GM23338 (cell line): Measurements from ENCODE around the gene ODAM. TPM values are rescaled to one million over a fixed set of nuclear protein-coding genes. Genes with fewer than 3 reads are reported as not detected.

Experiments used
- ATAC-seq: fragments of 200-7000 bp; cut with Tn5 transposase; 3 replicates; pipeline ENCODE4 v1.9.1; 2020
- DNase-seq: peaks from one replicate; pipeline ENCODE4 v3.0.0-alpha.2; 2015; ENCODE audit warnings: low spot score
- H2AFZ ChIP-seq: fragments of 200-600 bp; sonication (generic); 2 replicates; pipeline ENCODE4 v1.8.0; 2016; ENCODE audit warnings: antibody characterized with exemption, mild to moderate bottlenecking, moderate library complexity
- H3F3A ChIP-seq: fragments of 200-600 bp; sonication (generic); replicated peaks from 2 replicates; pipeline ENCODE4 v1.8.0; 2017; ENCODE audit warnings: antibody characterized with exemption, mixed run types, low read depth
- H3K27ac ChIP-seq: fragments of 200-600 bp; sonication (generic); 2 replicates; pipeline ENCODE4 v1.6.1; 2016; ENCODE audit warnings: low read depth
- H3K27me3 ChIP-seq: fragments of 200-600 bp; sonication (generic); 2 replicates; pipeline ENCODE4 v1.8.0; 2016; ENCODE audit warnings: mild to moderate bottlenecking, mixed run types, moderate library complexity; ENCODE audit not compliant: insufficient read depth
- H3K36me3 ChIP-seq: fragments of 200-600 bp; sonication (generic); 2 replicates; pipeline ENCODE4 v1.8.0; 2016; ENCODE audit warnings: mild to moderate bottlenecking; ENCODE audit not compliant: insufficient read depth
- H3K4me1 ChIP-seq: fragments of 200-600 bp; sonication (generic); 2 replicates; pipeline ENCODE4 v1.8.0; 2016; ENCODE audit warnings: mild to moderate bottlenecking, moderate library complexity; ENCODE audit not compliant: insufficient read depth
- H3K4me2 ChIP-seq: fragments of 200-600 bp; sonication (generic); 2 replicates; pipeline ENCODE4 v1.7.1; 2017; ENCODE audit warnings: mixed run types
- H3K4me3 ChIP-seq: fragments of 200-600 bp; sonication (generic); 2 replicates; pipeline ENCODE4 v1.6.1; 2016; ENCODE audit warnings: mixed run types
- H3K79me2 ChIP-seq: fragments of 200-600 bp; sonication (generic); replicated peaks from 2 replicates; pipeline ENCODE4 v1.8.0; 2017; ENCODE audit warnings: mild to moderate bottlenecking; ENCODE audit not compliant: insufficient read depth
- H3K9me2 ChIP-seq: fragments of 200-600 bp; sonication (generic); 2 replicates; pipeline ENCODE4 v1.8.0; 2017; ENCODE audit not compliant: insufficient read depth
- H4K20me1 ChIP-seq: fragments of 200-600 bp; sonication (generic); replicated peaks from 2 replicates; pipeline ENCODE4 v1.8.0; 2017; ENCODE audit warnings: mild to moderate bottlenecking; ENCODE audit not compliant: insufficient read depth
- H3K27ac Mint-ChIP-seq: 2 replicates; pipeline ENCODE4 v1.8.0; 2020; ENCODE audit warnings: inconsistent platforms, mild to moderate bottlenecking, moderate library complexity, mixed read lengths
- H3K27me3 Mint-ChIP-seq: 3 replicates; pipeline ENCODE4 v1.8.0; 2022; ENCODE audit warnings: low read depth, mild to moderate bottlenecking, moderate library complexity, mixed read lengths, inconsistent platforms; ENCODE audit not compliant: insufficient read depth, poor library complexity
- H3K36me3 Mint-ChIP-seq: 3 replicates; pipeline ENCODE4 v1.8.0; 2021; ENCODE audit warnings: low read depth, mild to moderate bottlenecking, inconsistent platforms, moderate library complexity, mixed read lengths
- H3K4me1 Mint-ChIP-seq: 3 replicates; pipeline ENCODE4 v1.8.0; 2020; ENCODE audit warnings: mild to moderate bottlenecking, inconsistent platforms, mixed read lengths
- H3K4me3 Mint-ChIP-seq: 3 replicates; pipeline ENCODE4 v1.8.0; 2021; ENCODE audit warnings: moderate library complexity, mild to moderate bottlenecking, inconsistent platforms, mixed read lengths
- H3K9me3 Mint-ChIP-seq: 3 replicates; pipeline ENCODE4 v1.8.0; 2020; ENCODE audit warnings: moderate library complexity, mild to moderate bottlenecking, inconsistent platforms, mixed read lengths
- CREB1 ChIP-seq: fragments of 250-450 bp; sonication (Bioruptor Pico); IDR thresholded peaks from 2 replicates; pipeline ENCODE4 v1.5.0; 2020; ENCODE audit warnings: low read depth, mild to moderate bottlenecking, moderate library complexity
- EZH2 ChIP-seq: fragments of 200-600 bp; sonication (generic); IDR thresholded peaks from one replicate; pipeline ENCODE4 v1.8.0; 2017; ENCODE audit warnings: antibody characterized with exemption, mild to moderate bottlenecking, low read depth; ENCODE audit not compliant: unreplicated experiment
- EZH2phosphoT487 ChIP-seq: fragments of 200-600 bp; sonication (generic); IDR thresholded peaks from one replicate; pipeline ENCODE4 v1.8.1; 2018; ENCODE audit warnings: antibody characterized with exemption; ENCODE audit not compliant: unreplicated experiment
- JUNB ChIP-seq: IDR thresholded peaks from one replicate; pipeline ENCODE4 v1.6.1; 2016; ENCODE audit warnings: antibody characterized with exemption; ENCODE audit not compliant: unreplicated experiment
- NANOG ChIP-seq: IDR thresholded peaks from 2 replicates; pipeline ENCODE4 v1.6.1; 2016; ENCODE audit warnings: antibody characterized with exemption, borderline replicate concordance
- POLR2AphosphoS5 ChIP-seq: IDR thresholded peaks from 2 replicates; pipeline ENCODE4 v1.6.1; 2016; ENCODE audit warnings: antibody characterized with exemption, low read depth
- STAT1 ChIP-seq: IDR thresholded peaks from one replicate; pipeline ENCODE4 v1.6.1; 2016; ENCODE audit warnings: antibody characterized with exemption; ENCODE audit not compliant: unreplicated experiment
- ZNF114 ChIP-seq: fragments of 250-450 bp; sonication (Bioruptor Pico); IDR thresholded peaks from 2 replicates; pipeline ENCODE4 v1.5.0; 2020; ENCODE audit warnings: mild to moderate bottlenecking, moderate library complexity
- ZNF331 ChIP-seq: fragments of 250-450 bp; sonication (Bioruptor Pico); IDR thresholded peaks from 2 replicates; pipeline ENCODE4 v1.5.0; 2020; ENCODE audit warnings: low read depth, mild to moderate bottlenecking, moderate library complexity
- polyA plus RNA-seq: library from polyadenylated mRNA; unstranded; fragments of >200 nt; fragmentation: Nextera tagmentation; extraction: Ambion mirVana; gene quantifications from 2 replicates; pipeline ENCODE4 v1.2.1, GENCODE V29; 2016
- total RNA-seq: library from RNA; depleted of rRNA; stranded (reverse); fragments of >200 nt; shearing (Covaris generic); gene quantifications from 2 replicates; pipeline ENCODE4 v1.2.3, GENCODE V29; 2014
- TF ChIP-seq, protein P1 (sequence below): IDR thresholded peaks from 2 replicates; pipeline ENCODE4 v1.6.1; 2016; ENCODE audit warnings: antibody characterized with exemption
- TF ChIP-seq, protein P2 (sequence below), 2 experiments: fragments of 200-600 bp in 1 of 2; sonication (generic) in 1 of 2; conservative IDR thresholded peaks; 2 replicates each; pipeline versions ENCODE4 v1.5.1 to v1.6.1; 2016 to 2017; ENCODE audit warnings: antibody characterized with exemption in 2 of 2, low read depth in 2 of 2, mild to moderate bottlenecking in 2 of 2, moderate library complexity in 1 of 2
- TF ChIP-seq, protein P3 (sequence below): IDR thresholded peaks from one replicate; pipeline ENCODE4 v1.6.1; 2018; ENCODE audit warnings: antibody characterized with exemption; ENCODE audit not compliant: unreplicated experiment

The ODAM gene
- total and polyA plus RNA-seq, 2 experiments from 2014 or later: not detected

DNA sequence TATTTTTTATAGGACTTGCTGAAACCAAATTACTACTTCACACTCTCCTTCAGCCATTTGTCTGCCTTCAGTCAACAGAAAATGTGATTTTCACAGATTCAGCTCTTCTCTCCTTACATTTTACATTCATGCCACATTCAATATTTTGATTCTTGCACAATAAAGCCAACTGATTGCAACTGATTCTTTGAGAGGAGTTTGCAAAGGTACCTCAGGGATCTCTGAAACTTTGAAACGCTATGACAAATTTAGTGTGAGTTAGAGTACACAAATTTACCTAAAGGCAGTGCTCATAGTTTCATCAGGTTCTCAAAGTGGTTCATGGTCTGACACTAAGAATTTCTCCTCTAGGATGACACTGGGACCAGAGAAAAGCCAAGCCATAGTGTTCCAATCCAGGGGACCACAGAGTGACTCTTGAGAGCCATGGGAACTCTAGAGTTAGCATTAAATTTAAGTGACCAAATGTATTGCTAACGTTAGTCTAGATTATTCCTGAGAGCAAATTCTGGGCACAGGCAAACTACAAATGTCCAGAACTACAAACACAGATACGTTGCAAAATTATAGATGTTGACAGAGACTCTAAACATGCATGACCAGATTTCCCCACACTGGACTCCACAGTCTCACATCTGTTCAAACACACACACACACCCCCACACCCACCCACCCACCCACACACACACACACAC, 55.9 kb downstream of the ODAM start:
- Mint-ChIP-seq H3K4me3 (no peak overlapping the region), H3K9me3 (no peaks in the 10 kb centered on the region), H3K36me3 (no peaks in the 10 kb centered on the region), H3K27ac (no peak overlapping the region), H3K27me3 (no peaks in the 10 kb centered on the region), H3K4me1 (no peaks in the 10 kb centered on the region)
- no peaks in the 10 kb centered on the region for H4K20me1 ChIP-seq
- no peak overlapping the region for H2AFZ ChIP-seq
- H3K9me2 ChIP-seq: no peaks in the 10 kb centered on the region
- H3K36me3 ChIP-seq: no peaks in the 10 kb centered on the region
- no peak overlapping the region for H3K27ac ChIP-seq
- no peak for ATAC-seq
- no peaks in the 10 kb centered on the region for H3F3A ChIP-seq
- H3K27me3 ChIP-seq: no peaks in the 10 kb centered on the region
- H3K4me1 ChIP-seq: no peaks in the 10 kb centered on the region
- no peaks in the 10 kb centered on the region for H3K79me2 ChIP-seq
- H3K4me2 ChIP-seq: no peak overlapping the region
- H3K4me3 ChIP-seq: no peak overlapping the region
- DNase-seq: no peak
- TF ChIP-seq CREB1 (CRISPR knock-in tag): no peak
- no peak for TF ChIP-seq ZNF331 (CRISPR knock-in tag)
- TF ChIP-seq, protein P1, sequence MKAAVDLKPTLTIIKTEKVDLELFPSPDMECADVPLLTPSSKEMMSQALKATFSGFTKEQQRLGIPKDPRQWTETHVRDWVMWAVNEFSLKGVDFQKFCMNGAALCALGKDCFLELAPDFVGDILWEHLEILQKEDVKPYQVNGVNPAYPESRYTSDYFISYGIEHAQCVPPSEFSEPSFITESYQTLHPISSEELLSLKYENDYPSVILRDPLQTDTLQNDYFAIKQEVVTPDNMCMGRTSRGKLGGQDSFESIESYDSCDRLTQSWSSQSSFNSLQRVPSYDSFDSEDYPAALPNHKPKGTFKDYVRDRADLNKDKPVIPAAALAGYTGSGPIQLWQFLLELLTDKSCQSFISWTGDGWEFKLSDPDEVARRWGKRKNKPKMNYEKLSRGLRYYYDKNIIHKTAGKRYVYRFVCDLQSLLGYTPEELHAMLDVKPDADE: no peak
- TF ChIP-seq STAT1: no peak
- no peak for TF ChIP-seq EZH2phosphoT487
- no peak for TF ChIP-seq NANOG

DNA sequence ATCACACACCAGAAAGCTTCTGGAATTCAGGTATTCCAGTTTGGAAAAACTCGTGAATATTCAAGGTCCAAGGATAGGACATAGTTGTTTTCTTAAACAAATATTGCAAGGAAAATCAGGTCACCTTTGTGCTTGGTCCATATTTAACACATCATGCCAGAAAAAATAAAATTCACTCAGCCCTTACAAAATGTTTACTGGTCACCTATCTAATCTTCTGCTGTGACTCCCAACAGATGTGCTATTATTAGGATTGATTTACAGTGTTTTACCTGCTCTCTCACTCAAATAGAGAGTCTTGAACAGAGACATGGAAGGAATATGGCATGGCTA, 56.4 kb downstream of the ODAM start:
- Mint-ChIP-seq H3K36me3 (no peaks in the 10 kb centered on the region), H3K4me3 (no peak overlapping the region), H3K27ac (no peak overlapping the region), H3K9me3 (no peaks in the 10 kb centered on the region), H3K27me3 (no peaks in the 10 kb centered on the region), H3K4me1 (no peaks in the 10 kb centered on the region)
- H3K4me1 ChIP-seq: no peaks in the 10 kb centered on the region
- H3K4me2 ChIP-seq: no peak overlapping the region
- no peaks in the 10 kb centered on the region for H3K79me2 ChIP-seq
- no peaks in the 10 kb centered on the region for H4K20me1 ChIP-seq
- no peaks in the 10 kb centered on the region for H3K36me3 ChIP-seq
- no peaks in the 10 kb centered on the region for H3K9me2 ChIP-seq
- no peak overlapping the region for H3K27ac ChIP-seq
- no peaks in the 10 kb centered on the region for H3K27me3 ChIP-seq
- no peak overlapping the region for H3K4me3 ChIP-seq
- no peaks in the 10 kb centered on the region for H3F3A ChIP-seq
- no peak for ATAC-seq
- no peak for DNase-seq
- H2AFZ ChIP-seq: no peak overlapping the region
- TF ChIP-seq EZH2 (no peak), ZNF114 (CRISPR knock-in tag) (no peak), STAT1 (no peak), JUNB (no peak), NANOG (no peak), EZH2phosphoT487 (no peak), ZNF331 (CRISPR knock-in tag) (no peak), POLR2AphosphoS5 (no peak)
- TF ChIP-seq, protein P2, sequence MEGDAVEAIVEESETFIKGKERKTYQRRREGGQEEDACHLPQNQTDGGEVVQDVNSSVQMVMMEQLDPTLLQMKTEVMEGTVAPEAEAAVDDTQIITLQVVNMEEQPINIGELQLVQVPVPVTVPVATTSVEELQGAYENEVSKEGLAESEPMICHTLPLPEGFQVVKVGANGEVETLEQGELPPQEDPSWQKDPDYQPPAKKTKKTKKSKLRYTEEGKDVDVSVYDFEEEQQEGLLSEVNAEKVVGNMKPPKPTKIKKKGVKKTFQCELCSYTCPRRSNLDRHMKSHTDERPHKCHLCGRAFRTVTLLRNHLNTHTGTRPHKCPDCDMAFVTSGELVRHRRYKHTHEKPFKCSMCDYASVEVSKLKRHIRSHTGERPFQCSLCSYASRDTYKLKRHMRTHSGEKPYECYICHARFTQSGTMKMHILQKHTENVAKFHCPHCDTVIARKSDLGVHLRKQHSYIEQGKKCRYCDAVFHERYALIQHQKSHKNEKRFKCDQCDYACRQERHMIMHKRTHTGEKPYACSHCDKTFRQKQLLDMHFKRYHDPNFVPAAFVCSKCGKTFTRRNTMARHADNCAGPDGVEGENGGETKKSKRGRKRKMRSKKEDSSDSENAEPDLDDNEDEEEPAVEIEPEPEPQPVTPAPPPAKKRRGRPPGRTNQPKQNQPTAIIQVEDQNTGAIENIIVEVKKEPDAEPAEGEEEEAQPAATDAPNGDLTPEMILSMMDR (conservative IDR thresholded peaks at IDR 0.05; ENCODE audit: low read depth in 2 of 2): no peak
- TF ChIP-seq, protein P1: no peak
- TF ChIP-seq, protein P3, sequence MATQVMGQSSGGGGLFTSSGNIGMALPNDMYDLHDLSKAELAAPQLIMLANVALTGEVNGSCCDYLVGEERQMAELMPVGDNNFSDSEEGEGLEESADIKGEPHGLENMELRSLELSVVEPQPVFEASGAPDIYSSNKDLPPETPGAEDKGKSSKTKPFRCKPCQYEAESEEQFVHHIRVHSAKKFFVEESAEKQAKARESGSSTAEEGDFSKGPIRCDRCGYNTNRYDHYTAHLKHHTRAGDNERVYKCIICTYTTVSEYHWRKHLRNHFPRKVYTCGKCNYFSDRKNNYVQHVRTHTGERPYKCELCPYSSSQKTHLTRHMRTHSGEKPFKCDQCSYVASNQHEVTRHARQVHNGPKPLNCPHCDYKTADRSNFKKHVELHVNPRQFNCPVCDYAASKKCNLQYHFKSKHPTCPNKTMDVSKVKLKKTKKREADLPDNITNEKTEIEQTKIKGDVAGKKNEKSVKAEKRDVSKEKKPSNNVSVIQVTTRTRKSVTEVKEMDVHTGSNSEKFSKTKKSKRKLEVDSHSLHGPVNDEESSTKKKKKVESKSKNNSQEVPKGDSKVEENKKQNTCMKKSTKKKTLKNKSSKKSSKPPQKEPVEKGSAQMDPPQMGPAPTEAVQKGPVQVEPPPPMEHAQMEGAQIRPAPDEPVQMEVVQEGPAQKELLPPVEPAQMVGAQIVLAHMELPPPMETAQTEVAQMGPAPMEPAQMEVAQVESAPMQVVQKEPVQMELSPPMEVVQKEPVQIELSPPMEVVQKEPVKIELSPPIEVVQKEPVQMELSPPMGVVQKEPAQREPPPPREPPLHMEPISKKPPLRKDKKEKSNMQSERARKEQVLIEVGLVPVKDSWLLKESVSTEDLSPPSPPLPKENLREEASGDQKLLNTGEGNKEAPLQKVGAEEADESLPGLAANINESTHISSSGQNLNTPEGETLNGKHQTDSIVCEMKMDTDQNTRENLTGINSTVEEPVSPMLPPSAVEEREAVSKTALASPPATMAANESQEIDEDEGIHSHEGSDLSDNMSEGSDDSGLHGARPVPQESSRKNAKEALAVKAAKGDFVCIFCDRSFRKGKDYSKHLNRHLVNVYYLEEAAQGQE: no peak
